Spleen (tissue), 11 donors: ENCODE results near the gene SNX8. TPM values are rescaled to one million over a fixed set of nuclear protein-coding genes. Genes with fewer than 3 reads are reported as not detected.
"Not testable (repeated sequence)": the region's sequence is repeated elsewhere in the genome, so short reads cannot be mapped to it uniquely, and the experiment has no call there.

Experiments used
- DNase-seq: peaks from one replicate; pipeline ENCODE4 v3.0.0-alpha.2; 2020
- H3K27ac ChIP-seq, 8 donors: fragments of 200-600 bp; sonication (generic) in 7 of 8; 1 replicate in 4 of 8; 2 replicates in 4 of 8; pipeline versions ENCODE4 v1.5.0 to v1.8.0; 2016 to 2021; ENCODE audit warnings: inconsistent platforms in 4 of 8, mild to moderate bottlenecking in 4 of 8, moderate library complexity in 1 of 8
- H3K27me3 ChIP-seq, 7 donors: fragments of 200-600 bp; sonication (generic) in 6 of 7; replicated peaks in 1 of 7; 1 replicate in 4 of 7; 2 replicates in 3 of 7; pipeline versions ENCODE4 v1.5.0 to v1.8.0; 2016 to 2021; ENCODE audit warnings: inconsistent platforms in 3 of 7, mild to moderate bottlenecking in 1 of 7
- H3K36me3 ChIP-seq, 6 donors: fragments of 200-600 bp; sonication (generic) in 5 of 6; 1 replicate in 4 of 6; 2 replicates in 2 of 6; pipeline versions ENCODE4 v1.5.0 to v1.8.0; 2016 to 2021; ENCODE audit warnings: inconsistent platforms in 2 of 6
- H3K4me1 ChIP-seq, 6 donors: fragments of 200-600 bp; sonication (generic) in 5 of 6; 1 replicate in 3 of 6; 2 replicates in 3 of 6; pipeline versions ENCODE4 v1.5.0 to v1.8.0; 2016 to 2021; ENCODE audit warnings: inconsistent platforms in 3 of 6
- H3K4me3 ChIP-seq, 8 donors: fragments of 200-600 bp; sonication (generic) in 7 of 8; 1 replicate in 4 of 8; 2 replicates in 4 of 8; pipeline versions ENCODE4 v1.5.0 to v1.8.0; 2016 to 2021; ENCODE audit warnings: inconsistent platforms in 4 of 8, mild to moderate bottlenecking in 4 of 8, moderate library complexity in 2 of 8
- H3K9me3 ChIP-seq, 8 donors: fragments of 200-600 bp; sonication (generic) in 7 of 8; 1 replicate in 4 of 8; 2 replicates in 4 of 8; pipeline versions ENCODE4 v1.5.0 to v1.8.0; 2016 to 2021; ENCODE audit warnings: inconsistent platforms in 4 of 8
- POLR2A ChIP-seq, 3 donors: fragments of 450-650 bp; IDR thresholded peaks; one replicate each; pipeline ENCODE4 v1.5.1; 2017; ENCODE audit warnings: antibody characterized with exemption in 3 of 3, mild to moderate bottlenecking in 1 of 3
- POLR2AphosphoS5 ChIP-seq, 3 donors: sonication (generic); formaldehyde crosslinking; IDR thresholded peaks; one replicate each; pipeline ENCODE4 v1.5.1; 2017; ENCODE audit warnings: antibody characterized with exemption in 3 of 3
- WGBS, 5 donors: extraction: QIAGEN DNeasy Blood & Tissue Kit in 3 of 5; methylation state at CpG; one replicate each; pipeline versions ENCODE4 v1.1.5 to v1.1.7; 2013 to 2018; 5-methylcytosine and 5-hydroxymethylcytosine counted together
- intact Hi-C: fragments of 100-400 bp; cut with DNase I; formaldehyde crosslinking; loops from one replicate; pipeline ENCODE4 v1.15.0; 2023; ENCODE audit warnings: low total_unique reads
- polyA plus RNA-seq, 3 donors: library from polyadenylated mRNA; stranded (reverse); fragments of 200-250 nt; gene quantifications; one replicate each; pipeline ENCODE4 v1.2.1, GENCODE V29; 2013
- total RNA-seq, 7 donors: library from RNA; depleted of rRNA in 3 of 7; stranded (reverse); fragments of >200 nt in 3 of 7; fragmentation: NEBNext Ultra II Directional in 4 of 7; extraction: Animal tissue kit (Norgen Biotek cat#: 25700) in 4 of 7; gene quantifications; one replicate each; pipeline versions ENCODE4 v1.1.0 to v1.2.1, GENCODE V29; 2016 to 2021
- TF ChIP-seq, protein P1 (sequence below), 11 experiments: fragments of 200-600 bp in 7 of 11; fragments of 450-650 bp in 4 of 11; sonication (generic) in 4 of 11; IDR thresholded peaks in 8 of 11; conservative IDR thresholded peaks in 3 of 11; 1 replicate in 7 of 11; 2 replicates in 4 of 11; pipeline versions ENCODE4 v1.4.0 to v1.8.0; 2016 to 2021; ENCODE audit warnings: antibody characterized with exemption in 11 of 11, inconsistent platforms in 4 of 11, mild to moderate bottlenecking in 1 of 11
- donor health status: healthy with polysubstance abuse.
- donor health status: DM: no; HTN: no; CAD: no; lungs with moderate emphysema.
- donor health status: DM: no; HTN: no; CAD: no.
- donor health status: Bipolar disorder and iron deficiency.
- donor health status: healthy.
- donor health status: DM: no; HTN: no; CAD: no.
- donor health status: DM: yes; HTN: yes; CAD: no.

Gene SNX8
- total and polyA plus RNA-seq, 10 donors = 48.8 to 196 (median 86.8) TPM

GRCh38 chr7:2269089-2269990 is 44.9 kb downstream of the SNX8 start:
- 60 to 81% (median 70%) methylated on average over 12 to 16 of the region's 18 CpGs for WGBS, 5 donors

DNA sequence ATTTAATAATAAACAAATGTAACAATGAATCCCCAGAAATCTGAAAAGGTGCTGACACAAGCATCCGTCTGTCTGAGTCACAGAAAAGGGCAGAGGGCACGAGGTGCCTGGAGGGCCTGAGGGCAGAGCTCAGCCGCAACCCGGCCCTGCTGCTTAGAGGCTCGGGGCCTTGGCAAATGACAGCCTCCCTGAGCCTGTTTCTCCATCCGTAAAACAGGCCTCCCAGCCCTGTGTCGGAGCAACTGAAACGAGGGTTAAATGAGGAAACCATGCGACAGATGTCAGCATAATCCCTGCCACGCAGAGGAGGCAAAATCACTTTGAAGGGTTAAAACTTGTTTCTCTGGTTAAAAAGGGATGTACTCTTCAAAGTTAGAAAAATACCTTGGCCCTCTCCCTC is 47.3 kb downstream of the SNX8 start:
- DNase-seq = no peak
- WGBS, 5 donors = 63 to 80% (median 72%) methylated on average over 10 of the region's 10 CpGs
- Histone ChIP-seq H3K27ac (peak overlapping the region in 3 of 8 donors; percentile 1 to 23 (median 21)), H3K4me3 (no peak overlapping the region), H3K4me1 (peaks cover 6 to 37% (median 29%) of the 10 kb centered on the region in 6 donors), H3K27me3 (no peaks in the 10 kb centered on the region), H3K36me3 (peaks cover 0 to 78% (median 47%) of the 10 kb centered on the region in 6 donors), H3K9me3 (no peaks in the 10 kb centered on the region)
- TF ChIP-seq POLR2AphosphoS5 (IDR thresholded peaks at IDR 0.05) (no peak), POLR2A (IDR thresholded peaks at IDR 0.05) (no peak)
- TF ChIP-seq, protein P1, sequence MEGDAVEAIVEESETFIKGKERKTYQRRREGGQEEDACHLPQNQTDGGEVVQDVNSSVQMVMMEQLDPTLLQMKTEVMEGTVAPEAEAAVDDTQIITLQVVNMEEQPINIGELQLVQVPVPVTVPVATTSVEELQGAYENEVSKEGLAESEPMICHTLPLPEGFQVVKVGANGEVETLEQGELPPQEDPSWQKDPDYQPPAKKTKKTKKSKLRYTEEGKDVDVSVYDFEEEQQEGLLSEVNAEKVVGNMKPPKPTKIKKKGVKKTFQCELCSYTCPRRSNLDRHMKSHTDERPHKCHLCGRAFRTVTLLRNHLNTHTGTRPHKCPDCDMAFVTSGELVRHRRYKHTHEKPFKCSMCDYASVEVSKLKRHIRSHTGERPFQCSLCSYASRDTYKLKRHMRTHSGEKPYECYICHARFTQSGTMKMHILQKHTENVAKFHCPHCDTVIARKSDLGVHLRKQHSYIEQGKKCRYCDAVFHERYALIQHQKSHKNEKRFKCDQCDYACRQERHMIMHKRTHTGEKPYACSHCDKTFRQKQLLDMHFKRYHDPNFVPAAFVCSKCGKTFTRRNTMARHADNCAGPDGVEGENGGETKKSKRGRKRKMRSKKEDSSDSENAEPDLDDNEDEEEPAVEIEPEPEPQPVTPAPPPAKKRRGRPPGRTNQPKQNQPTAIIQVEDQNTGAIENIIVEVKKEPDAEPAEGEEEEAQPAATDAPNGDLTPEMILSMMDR (IDR thresholded peaks at IDR 0.05 in 8 of 11, conservative IDR thresholded peaks at IDR 0.05 in 3 of 11) = no peak
- intact Hi-C loops = no loop called here

More at GRCh38 chr7:2269089-2269990, 44.9 kb downstream of the SNX8 start:
- Histone ChIP-seq H3K4me1 (peaks cover 8 to 36% (median 20%) of the 10 kb centered on the region in 6 donors), H3K36me3 (peaks cover 0 to 78% (median 46%) of the 10 kb centered on the region in 6 donors), H3K27ac (peak overlapping the region in 7 of 8 donors; percentile 13 to 81 (median 66))
- intact Hi-C loops, H3K4me3 ChIP-seq, DNase-seq, H3K9me3 ChIP-seq, H3K27me3 ChIP-seq: not testable (repeated sequence)
- TF ChIP-seq POLR2AphosphoS5 (IDR thresholded peaks at IDR 0.05) = peak in 1 of 3 donors; percentile 48

DNA sequence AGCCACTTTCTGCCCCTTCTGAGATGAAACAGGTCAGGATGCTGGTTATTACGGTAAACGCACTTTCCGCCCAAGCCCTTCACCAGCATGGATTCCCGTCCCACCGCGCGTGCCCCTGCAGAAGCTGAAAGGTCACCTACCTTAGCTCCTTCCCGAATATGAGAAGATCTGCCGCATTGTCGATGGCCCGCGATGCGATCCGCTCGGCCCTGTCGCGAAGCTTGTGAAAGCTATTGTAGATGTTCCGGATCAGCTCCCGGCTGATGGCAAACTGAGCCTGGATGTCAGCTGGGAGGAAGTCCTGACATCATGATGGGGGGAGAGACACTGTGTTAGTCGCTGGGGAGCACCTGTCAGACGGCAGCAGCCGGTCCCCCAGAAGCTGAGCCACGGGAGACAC is 50.1 kb downstream of the SNX8 start:
- H3K9me3 ChIP-seq = no peaks in the 10 kb centered on the region
- peaks cover 0 to 78% (median 33%) of the 10 kb centered on the region in 6 donors for H3K36me3 ChIP-seq
- TF ChIP-seq, protein P1 (IDR thresholded peaks at IDR 0.05 in 8 of 11, conservative IDR thresholded peaks at IDR 0.05 in 3 of 11) = no peak
- TF ChIP-seq POLR2AphosphoS5 (IDR thresholded peaks at IDR 0.05) = peak in 2 of 3 donors; percentile 26 to 51
- no peak for TF ChIP-seq POLR2A (IDR thresholded peaks at IDR 0.05)
- 95 to 99% (median 96%) methylated on average over 20 to 23 of the region's 23 CpGs for WGBS, 5 donors
- peaks cover 11 to 38% (median 27%) of the 10 kb centered on the region in 6 donors for H3K4me1 ChIP-seq
- no peak overlapping the region for H3K4me3 ChIP-seq
- peak overlapping the region in 1 of 8 donors; percentile 8 for H3K27ac ChIP-seq
- intact Hi-C loops = no loop called here
- DNase-seq = no peak
- no peaks in the 10 kb centered on the region for H3K27me3 ChIP-seq

- DNase-seq = peak; percentile 71
- H3K27ac ChIP-seq = peak overlapping the region in 2 of 8 donors; percentile 79 to 87
- TF ChIP-seq POLR2AphosphoS5 (IDR thresholded peaks at IDR 0.05) (peak in 1 of 3 donors; percentile 43), POLR2A (IDR thresholded peaks at IDR 0.05) (no peak)
- no peaks in the 10 kb centered on the region for H3K27me3 ChIP-seq
- no peak overlapping the region for H3K4me3 ChIP-seq
- intact Hi-C loops = no loop called here
- H3K9me3 ChIP-seq = no peaks in the 10 kb centered on the region
- H3K36me3 ChIP-seq = peaks cover 0 to 88% (median 39%) of the 10 kb centered on the region in 6 donors
- WGBS, 5 donors = 90 to 95% (median 92%) methylated on average over 13 to 18 of the region's 18 CpGs
- peaks cover 11 to 44% (median 28%) of the 10 kb centered on the region in 6 donors for H3K4me1 ChIP-seq
These were observed 51.1 kb downstream of the SNX8 start for GRCh38 chr7:2263176-2263575.

DNA sequence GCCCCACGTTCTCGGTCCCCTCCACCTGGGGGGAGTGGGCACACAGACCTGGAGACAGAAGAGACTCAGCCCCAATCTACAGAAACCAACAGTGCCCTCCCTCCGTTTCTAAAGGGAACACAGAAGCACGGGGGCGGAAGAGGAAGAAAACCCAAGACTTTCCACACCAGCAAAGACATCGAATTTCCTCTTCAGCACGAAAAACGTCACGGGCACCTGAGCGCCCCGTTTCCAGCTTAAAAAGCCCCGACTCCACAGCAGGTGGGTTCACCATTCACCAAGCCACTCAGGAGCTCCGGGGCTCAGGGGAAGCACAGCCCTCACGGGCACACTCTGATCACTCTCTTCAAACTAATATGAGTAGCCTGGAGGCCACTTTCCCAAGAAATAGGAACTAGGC is 52.6 kb downstream of the SNX8 start:
- Histone ChIP-seq H3K4me1 (peaks cover 11 to 42% (median 28%) of the 10 kb centered on the region in 6 donors), H3K27ac (peak overlapping the region; percentile 68 to 87 (median 76)), H3K9me3 (no peaks in the 10 kb centered on the region), H3K36me3 (peaks cover 0 to 100% (median 52%) of the 10 kb centered on the region in 6 donors), H3K27me3 (no peaks in the 10 kb centered on the region), H3K4me3 (peak overlapping the region in 1 of 8 donors; percentile 43)
- peak; percentile 43 to 73 (median 57) for TF ChIP-seq POLR2AphosphoS5 (IDR thresholded peaks at IDR 0.05)
- TF ChIP-seq, protein P1 (IDR thresholded peaks at IDR 0.05 in 8 of 11, conservative IDR thresholded peaks at IDR 0.05 in 3 of 11) = no peak
- no peak for TF ChIP-seq POLR2A (IDR thresholded peaks at IDR 0.05)
- intact Hi-C loops = no loop called here
- 34 to 54% (median 38%) methylated on average over 12 to 14 of the region's 14 CpGs for WGBS, 5 donors
- peak; percentile 82 for DNase-seq
